ENCODE data around the gene TRIM9. TPM values are rescaled to one million over a fixed set of nuclear protein-coding genes. Genes with fewer than 3 reads are reported as not detected.

Gene TRIM9
- total and polyA plus RNA-seq, 2 donors (not counting 3 experiments of a cell fraction or from before 2014, with no cell fraction given): not detected

- H2AFZ ChIP-seq (ENCODE audit: low read depth, low read length): no peak overlapping the region
- FAIRE-seq: no peak
- no peak for DNase-seq (ENCODE audit: low read depth, low spot score)
- ChIA-PET CTCF (interaction anchor here (1.5 to 2.0 kb wide), 2 partner anchors 10 to 23 kb away, joined by 4 read pairs; partner anchors contain the start of gene TRIM9), POLR2A (no interaction called here)
- H3K9me3 ChIP-seq (replicated peaks; ENCODE audit: control insufficient read depth, insufficient read depth, low read length): no peaks in the 10 kb centered on the region
- H3K4me3 ChIP-seq (replicated peaks in 1 of 3; ENCODE audit: insufficient read depth in 1 of 3, low read depth in 1 of 3, low read length in 3 of 3): no peak overlapping the region
- no peak overlapping the region for H3K4me2 ChIP-seq (ENCODE audit: insufficient read depth, low read length)
- TF ChIP-seq MAX (IDR thresholded peaks at IDR 0.05; ENCODE audit: insufficient read depth, insufficient read length) (no peak), CTCF (IDR thresholded peaks at IDR 0.05; ENCODE audit: extremely low read depth in 1 of 2, insufficient read depth in 1 of 2, low read depth in 1 of 2, low read length in 2 of 2) (no peak), POLR2A (IDR thresholded peaks at IDR 0.05; ENCODE audit: low read depth, low read length) (no peak), JUN (IDR thresholded peaks at IDR 0.05; ENCODE audit: borderline replicate concordance, insufficient read depth, insufficient read length, low read depth) (no peak)
- no TSS peak for BruUV-seq (replicated peaks)
- intact Hi-C loops (cut with micrococcal nuclease) (no loop called here), dilution Hi-C loops (cut with MboI; ENCODE audit: extremely low pct_ligation_motif_present, low sequenced_read_pairs) (no loop called here)
- peaks cover 14% of the 10 kb centered on the region for H3K4me1 ChIP-seq (ENCODE audit: control insufficient read depth, extremely low read depth, insufficient read depth, low read length)
- H3K9me1 ChIP-seq (replicated peaks; ENCODE audit: control insufficient read depth, extremely low read depth, insufficient read depth, low read length): no peaks in the 10 kb centered on the region
- H3K27me3 ChIP-seq (ENCODE audit: control insufficient read depth in 2 of 2, insufficient read depth in 2 of 2, low read length in 2 of 2): peaks cover 0 to 3% of the 10 kb centered on the region in 2 experiments
- no peak overlapping the region for H3K27ac ChIP-seq (ENCODE audit: insufficient read depth, low read depth, low read length)
- H4K20me1 ChIP-seq (replicated peaks; ENCODE audit: control insufficient read depth, extremely low read depth, insufficient read depth, low read length): no peaks in the 10 kb centered on the region
- H3K36me3 ChIP-seq (ENCODE audit: control insufficient read depth in 2 of 2, extremely low read depth in 1 of 2, insufficient read depth in 2 of 2, low read length in 2 of 2): no peaks in the 10 kb centered on the region
- no peak overlapping the region for H3K9ac ChIP-seq (replicated peaks; ENCODE audit: extremely low read depth, insufficient read depth, low read length)
- no peaks in the 10 kb centered on the region for H3K79me2 ChIP-seq (ENCODE audit: control insufficient read depth, insufficient read depth, low read length)
Measured at GRCh38 chr14:51117593-51117992, 22.7 kb upstream of the TRIM9 start.

- FAIRE-seq (no peak), DNase-seq (ENCODE audit: low read depth, low spot score) (no peak)
- BruUV-seq (replicated peaks): no TSS peak
- no peaks in the 10 kb centered on the region for H3K9me3 ChIP-seq (replicated peaks; ENCODE audit: control insufficient read depth, insufficient read depth, low read length)
- ChIA-PET CTCF (interaction anchor here (1.5 to 2.0 kb wide), 2 partner anchors 9 to 22 kb away, joined by 4 read pairs; partner anchors contain the start of gene TRIM9), POLR2A (no interaction called here)
- H2AFZ ChIP-seq (ENCODE audit: low read depth, low read length): no peak overlapping the region
- intact Hi-C loops (cut with micrococcal nuclease) (no loop called here), dilution Hi-C loops (cut with MboI; ENCODE audit: extremely low pct_ligation_motif_present, low sequenced_read_pairs) (no loop called here)
- no peak overlapping the region for H3K9ac ChIP-seq (replicated peaks; ENCODE audit: extremely low read depth, insufficient read depth, low read length)
- peaks cover 9% of the 10 kb centered on the region for H3K4me1 ChIP-seq (ENCODE audit: control insufficient read depth, extremely low read depth, insufficient read depth, low read length)
- H3K27me3 ChIP-seq (ENCODE audit: control insufficient read depth in 2 of 2, insufficient read depth in 2 of 2, low read length in 2 of 2): peaks cover 0 to 3% of the 10 kb centered on the region in 2 experiments
- no peak overlapping the region for H3K4me2 ChIP-seq (ENCODE audit: insufficient read depth, low read length)
- no peak overlapping the region for H3K4me3 ChIP-seq (replicated peaks in 1 of 3; ENCODE audit: insufficient read depth in 1 of 3, low read depth in 1 of 3, low read length in 3 of 3)
- H4K20me1 ChIP-seq (replicated peaks; ENCODE audit: control insufficient read depth, extremely low read depth, insufficient read depth, low read length): no peaks in the 10 kb centered on the region
- no peaks in the 10 kb centered on the region for H3K36me3 ChIP-seq (ENCODE audit: control insufficient read depth in 2 of 2, extremely low read depth in 1 of 2, insufficient read depth in 2 of 2, low read length in 2 of 2)
- no peak for TF ChIP-seq POLR2A (IDR thresholded peaks at IDR 0.05; ENCODE audit: low read depth, low read length)
- H3K27ac ChIP-seq (ENCODE audit: insufficient read depth, low read depth, low read length): no peak overlapping the region
- no peaks in the 10 kb centered on the region for H3K79me2 ChIP-seq (ENCODE audit: control insufficient read depth, insufficient read depth, low read length)
- no peaks in the 10 kb centered on the region for H3K9me1 ChIP-seq (replicated peaks; ENCODE audit: control insufficient read depth, extremely low read depth, insufficient read depth, low read length)
Measured at GRCh38 chr14:51116682-51117081, 21.8 kb upstream of the TRIM9 start.

Data from endothelial cell of umbilical vein (primary cell).